ENCODE data around the gene RAB1A. TPM values are rescaled to one million over a fixed set of nuclear protein-coding genes. Genes with fewer than 3 reads are reported as not detected.

RAB1A gene
- total and polyA plus RNA-seq, 2 experiments from 2014 or later: 94.8 to 172 TPM

DNA sequence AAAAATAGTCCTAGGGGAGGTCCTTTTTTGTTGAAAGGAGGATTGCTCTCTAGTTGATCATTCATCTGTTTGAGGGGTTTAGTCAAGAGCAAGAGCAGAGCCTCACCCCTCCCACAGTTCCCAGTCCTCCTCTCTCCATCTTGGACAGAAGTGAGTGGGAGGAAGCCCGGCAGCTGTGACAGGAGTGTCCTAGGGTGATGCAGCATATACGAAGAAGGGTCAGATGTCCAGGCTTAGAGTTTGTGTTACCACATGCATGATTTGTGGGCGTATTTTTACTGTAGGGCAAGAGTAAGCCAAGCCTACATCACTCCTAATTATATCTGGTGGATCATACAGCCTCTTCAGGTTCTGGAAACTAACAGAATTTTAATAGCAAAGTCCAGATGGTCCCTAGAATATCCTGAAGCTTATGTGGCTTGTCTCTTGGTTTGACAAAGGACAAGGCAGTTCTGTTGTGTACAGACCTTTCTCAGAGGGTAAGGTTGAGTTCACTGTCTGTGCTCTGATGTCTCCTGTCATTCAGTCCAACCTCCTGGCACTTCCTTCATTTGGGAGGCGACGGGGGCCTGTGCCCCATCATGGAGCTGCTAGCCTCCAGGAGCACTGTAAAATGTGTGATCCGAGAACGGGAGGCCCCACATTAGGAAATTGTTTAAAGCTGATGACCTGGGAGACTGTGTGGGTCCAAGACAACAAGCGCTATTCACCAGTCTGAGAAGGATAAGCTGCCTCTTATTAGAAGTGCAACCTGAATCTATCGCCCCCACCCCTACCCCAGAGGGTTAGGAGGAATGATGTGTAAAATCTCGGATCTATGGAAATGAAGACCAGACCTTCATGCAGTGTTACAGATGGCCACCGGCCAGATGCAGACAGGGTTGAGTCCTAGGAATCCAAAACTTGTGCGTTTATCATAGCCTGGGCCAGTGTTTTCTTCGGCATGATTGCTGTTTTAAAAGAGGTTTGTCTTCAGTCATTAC is 66.8 kb downstream of the RAB1A start (continued):
- no peak for TF ChIP-seq REST (IDR thresholded peaks at IDR 0.05; ENCODE audit: unreplicated experiment)
- TF ChIP-seq STAT1 (IDR thresholded peaks at IDR 0.05; ENCODE audit: unreplicated experiment): no peak
- no peak for TF ChIP-seq ZNF114 (CRISPR knock-in tag; IDR thresholded peaks at IDR 0.05)
- no peak for TF ChIP-seq POLR2AphosphoS5 (IDR thresholded peaks at IDR 0.05; ENCODE audit: low read depth)
- TF ChIP-seq CREB1 (CRISPR knock-in tag; IDR thresholded peaks at IDR 0.05; ENCODE audit: low read depth): no peak
- TF ChIP-seq CTCF (conservative IDR thresholded peaks at IDR 0.05; ENCODE audit: low read depth in 2 of 2): no peak
- TF ChIP-seq EZH2phosphoT487 (IDR thresholded peaks at IDR 0.05; ENCODE audit: unreplicated experiment): no peak
- TF ChIP-seq JUNB (IDR thresholded peaks at IDR 0.05; ENCODE audit: unreplicated experiment): no peak
- no peak for TF ChIP-seq NANOG (IDR thresholded peaks at IDR 0.05; ENCODE audit: borderline replicate concordance)

DNA sequence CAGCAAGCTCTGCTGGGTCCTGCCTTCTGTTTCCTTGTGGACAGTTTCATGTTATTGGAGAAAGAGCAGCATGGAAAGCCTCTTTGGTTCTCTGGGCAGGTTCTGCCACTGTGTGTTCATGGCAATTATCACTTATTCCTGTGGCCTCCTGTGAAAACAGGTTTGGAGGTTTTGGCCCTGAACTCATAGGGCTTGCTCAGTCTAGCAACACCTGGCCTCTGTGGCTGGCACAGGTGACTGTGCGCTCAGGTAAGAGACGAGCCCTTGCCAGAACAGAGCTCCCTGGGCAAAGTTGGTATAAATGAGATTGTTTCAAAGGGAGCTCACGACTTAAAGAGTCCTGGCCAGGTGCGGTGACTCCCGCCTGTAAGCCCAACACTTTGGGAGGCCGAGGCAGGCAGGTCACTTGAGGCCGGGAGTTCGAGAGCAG is 68.0 kb downstream of the RAB1A start:
- Histone ChIP-seq H3K27ac (ENCODE audit: low read depth) (no peak overlapping the region), H2AFZ (no peak overlapping the region), H3F3A (replicated peaks; ENCODE audit: low read depth) (no peaks in the 10 kb centered on the region), H3K79me2 (replicated peaks; ENCODE audit: insufficient read depth) (peaks cover 95% of the 10 kb centered on the region), H4K20me1 (replicated peaks; ENCODE audit: insufficient read depth) (peaks cover 38% of the 10 kb centered on the region), H3K36me3 (ENCODE audit: insufficient read depth) (no peaks in the 10 kb centered on the region), H3K4me1 (ENCODE audit: insufficient read depth) (peaks cover 8% of the 10 kb centered on the region; the same call in 1 of the 2 replicates), H3K4me3 (no peak overlapping the region), H3K27me3 (ENCODE audit: insufficient read depth) (no peaks in the 10 kb centered on the region), H3K9me2 (ENCODE audit: insufficient read depth) (no peaks in the 10 kb centered on the region), H3K4me2 (no peak overlapping the region)
- DNase-seq (ENCODE audit: low spot score): no peak
- Mint-ChIP-seq H3K36me3 (ENCODE audit: low read depth) (peaks cover 15% of the 10 kb centered on the region; the same call in 2 of the 3 replicates), H3K27ac (no peak overlapping the region), H3K4me3 (no peak overlapping the region), H3K27me3 (ENCODE audit: insufficient read depth, low read depth, poor library complexity) (peaks cover 13% of the 10 kb centered on the region), H3K9me3 (no peaks in the 10 kb centered on the region), H3K4me1 (peaks cover 37% of the 10 kb centered on the region)
- no peak for ATAC-seq
- no peak for TF ChIP-seq ZNF331 (CRISPR knock-in tag; IDR thresholded peaks at IDR 0.05; ENCODE audit: low read depth)
- no peak for TF ChIP-seq REST (IDR thresholded peaks at IDR 0.05; ENCODE audit: unreplicated experiment)
- TF ChIP-seq EZH2 (IDR thresholded peaks at IDR 0.05; ENCODE audit: low read depth, unreplicated experiment): no peak
- no peak for TF ChIP-seq STAT1 (IDR thresholded peaks at IDR 0.05; ENCODE audit: unreplicated experiment)

All from GM23338 (cell line).